Inferior parietal cortex (tissue), 1 donor: Measurements from ENCODE around the gene TIGD7.
"Not testable (repeated sequence)": the region's sequence is repeated elsewhere in the genome, so short reads cannot be mapped to it uniquely, and the experiment has no call there.

Source experiments
- DNase-seq: peaks from one replicate; pipeline ENCODE4 v3.0.0-alpha.2; 2016; ENCODE audit errors: extremely low spot score

TIGD7 gene

DNA sequence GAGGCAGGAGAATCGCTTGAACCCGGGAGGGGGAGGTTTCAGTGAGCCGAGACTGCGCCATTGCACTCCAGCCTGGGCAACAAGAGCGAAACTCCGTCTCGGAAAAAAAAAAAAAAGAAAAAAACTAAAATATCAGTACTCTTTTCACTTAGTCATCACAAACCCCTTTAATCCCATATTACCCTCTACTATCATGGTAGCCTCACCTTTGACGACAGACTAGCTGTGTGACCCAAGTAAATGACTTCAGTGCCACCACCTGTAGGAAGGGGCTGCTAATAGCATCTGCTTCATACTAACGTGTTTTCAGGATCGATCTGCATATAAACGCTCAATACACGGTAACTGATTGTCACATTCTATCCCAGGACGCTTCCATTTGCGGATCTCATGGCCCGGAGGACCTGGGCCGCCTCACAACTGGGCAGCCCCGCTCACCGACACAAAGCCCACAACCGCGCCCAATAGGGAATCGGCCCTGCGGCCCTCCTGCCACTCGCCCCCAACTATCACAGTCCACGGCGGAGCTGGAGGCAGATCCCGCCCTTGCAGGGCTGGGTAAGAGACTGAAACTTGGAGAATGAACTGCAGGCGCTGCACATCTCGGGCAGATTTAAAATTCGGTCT is 23.0 kb downstream of the TIGD7 start:
- DNase-seq, result no peak

DNA sequence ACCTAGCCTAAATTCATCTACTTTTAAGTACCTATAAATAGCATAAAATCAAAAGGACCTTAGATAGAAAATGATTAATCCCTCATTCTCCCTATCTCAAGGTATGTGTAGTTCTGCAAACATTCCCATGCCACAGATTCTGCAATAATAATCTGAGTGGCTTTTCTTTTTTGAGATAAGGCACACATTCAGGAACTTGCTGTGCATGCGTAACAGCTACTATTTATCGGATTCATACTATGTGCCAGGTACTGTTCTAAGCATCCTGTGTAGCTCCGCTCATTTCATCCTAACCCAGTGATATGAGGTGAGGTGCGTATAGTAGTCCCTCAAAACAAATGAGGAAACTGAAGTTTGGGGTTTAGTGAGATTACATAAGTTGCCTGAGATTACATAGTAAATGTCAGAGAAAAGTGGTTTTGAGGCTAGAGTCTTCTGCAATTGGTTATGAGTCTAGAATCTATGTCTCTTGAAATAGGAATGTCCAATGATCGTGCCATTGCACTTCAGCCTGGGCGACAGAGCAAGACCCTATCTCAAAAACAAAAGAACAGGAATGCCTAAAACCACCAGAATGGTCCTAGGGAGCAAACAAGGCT is 23.9 kb downstream of the TIGD7 start:
- no peak for DNase-seq

DNA sequence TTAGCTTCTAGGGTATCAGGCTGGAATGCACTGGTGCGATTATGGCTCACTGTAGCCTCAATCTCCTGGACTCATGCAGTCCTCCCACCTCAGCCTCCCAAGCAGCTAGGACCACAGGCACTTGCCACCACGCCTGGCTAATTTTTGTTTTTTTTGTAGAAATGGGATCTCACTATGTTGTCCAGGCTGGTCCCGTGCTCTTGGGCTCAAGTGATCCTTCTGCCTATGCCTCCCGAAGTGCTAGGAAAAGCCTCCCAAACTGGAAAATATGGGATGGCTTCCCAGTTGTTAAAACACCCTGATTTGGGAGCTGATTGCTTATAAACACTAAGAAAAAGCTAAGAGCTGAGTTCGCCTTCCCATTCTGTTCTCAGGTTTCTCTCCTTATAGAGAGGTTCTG is 28.6 kb downstream of the TIGD7 start:
- no peak for DNase-seq

DNA sequence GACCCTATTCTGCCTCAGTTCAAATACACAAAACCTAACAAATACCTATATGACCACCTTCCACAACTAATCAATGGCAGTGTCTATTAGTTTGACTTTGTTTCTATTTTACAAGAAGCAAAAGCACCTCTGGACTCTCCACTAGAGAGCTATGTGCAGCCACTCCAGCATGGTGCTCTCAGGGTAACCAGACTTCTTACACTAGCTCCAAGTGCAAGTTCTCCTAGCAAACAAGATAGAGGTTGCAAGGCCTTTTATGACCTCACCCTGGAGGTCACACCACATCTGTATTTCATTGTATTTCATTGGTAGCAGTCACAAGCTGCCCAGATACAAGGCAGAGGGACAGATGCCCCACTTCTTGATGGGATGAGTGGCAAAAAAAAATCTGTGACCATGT is 30.3 kb downstream of the TIGD7 start:
- no peak for DNase-seq

DNA sequence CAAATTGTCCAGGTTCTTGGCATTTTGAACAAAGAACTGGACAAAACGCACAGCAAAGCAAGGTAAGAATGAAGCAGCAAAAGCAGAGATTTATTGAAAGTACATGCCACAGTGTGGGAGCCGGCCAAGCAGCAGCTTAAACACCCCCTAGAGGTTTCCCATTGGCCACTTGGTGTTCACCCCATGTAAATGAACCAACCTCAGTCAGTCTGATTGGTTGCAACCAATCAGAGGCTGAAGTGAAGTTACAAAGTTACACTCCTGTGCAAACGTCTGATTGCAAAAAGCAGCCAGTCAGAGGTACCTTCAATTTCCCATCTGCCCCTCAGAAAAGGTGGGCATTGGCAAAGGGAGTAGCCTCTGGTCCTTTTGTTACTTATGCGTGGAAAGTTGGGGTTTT is 30.7 kb downstream of the TIGD7 start:
- DNase-seq, result no peak

DNA sequence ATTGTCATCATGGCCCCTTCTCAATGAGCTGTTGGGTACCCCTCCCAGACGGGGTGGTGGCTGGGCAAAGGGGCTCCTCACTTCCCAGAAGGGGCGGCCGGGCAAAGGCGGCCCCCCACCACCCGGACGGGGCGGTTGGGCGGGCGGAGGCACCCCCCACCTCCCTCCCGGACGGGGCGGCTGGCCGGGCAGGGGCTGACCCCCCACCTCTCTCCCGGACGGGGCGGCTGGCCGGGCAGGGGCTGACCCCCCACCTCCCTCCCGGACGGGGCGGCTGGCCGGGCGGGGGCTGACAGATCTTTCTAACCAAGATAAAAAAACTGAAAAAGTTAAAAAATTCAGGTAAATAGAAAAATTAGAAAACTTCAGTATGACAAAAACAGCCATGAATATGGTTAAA is 33.9 kb downstream of the TIGD7 start:
- DNase-seq, result not testable (repeated sequence)

DNA sequence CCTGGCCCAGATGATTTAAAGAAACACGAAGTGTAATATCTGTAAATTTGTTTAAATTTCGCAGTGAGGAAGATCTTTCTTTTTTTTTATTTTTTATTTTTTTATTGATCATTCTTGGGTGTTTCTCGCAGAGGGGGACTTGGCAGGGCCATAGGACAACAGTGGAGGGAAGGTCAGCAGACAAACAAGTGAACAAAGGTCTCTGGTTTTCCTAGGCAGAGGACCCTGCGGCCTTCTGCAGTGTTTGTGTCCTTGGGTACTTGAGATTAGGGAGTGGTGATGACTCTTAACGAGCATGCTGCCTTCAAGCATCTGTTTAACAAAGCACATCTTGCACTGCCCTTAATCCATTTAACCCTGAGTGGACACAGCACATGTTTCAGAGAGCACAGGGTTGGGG is 34.5 kb downstream of the TIGD7 start:
- not testable (repeated sequence) for DNase-seq

DNA sequence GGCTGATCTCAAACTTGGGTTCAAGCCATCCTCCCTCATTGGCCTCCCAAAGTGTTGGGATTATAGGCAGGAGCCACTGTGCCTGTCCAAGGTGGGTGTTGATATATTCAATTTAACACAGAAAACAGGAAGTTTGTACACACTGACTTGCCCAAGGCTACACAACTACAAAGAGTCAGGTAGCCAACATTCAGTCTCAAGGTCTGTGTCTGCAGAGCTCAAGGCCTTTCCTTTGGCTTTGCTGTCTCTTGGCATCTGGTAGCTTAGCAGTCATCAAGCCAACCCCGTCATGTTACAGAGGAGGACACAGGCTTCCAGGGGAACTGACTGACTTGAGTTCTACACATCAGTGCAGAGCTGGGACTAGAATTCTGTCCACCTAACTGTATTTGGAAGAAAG is 36.9 kb downstream of the TIGD7 start:
- DNase-seq, result no peak

DNA sequence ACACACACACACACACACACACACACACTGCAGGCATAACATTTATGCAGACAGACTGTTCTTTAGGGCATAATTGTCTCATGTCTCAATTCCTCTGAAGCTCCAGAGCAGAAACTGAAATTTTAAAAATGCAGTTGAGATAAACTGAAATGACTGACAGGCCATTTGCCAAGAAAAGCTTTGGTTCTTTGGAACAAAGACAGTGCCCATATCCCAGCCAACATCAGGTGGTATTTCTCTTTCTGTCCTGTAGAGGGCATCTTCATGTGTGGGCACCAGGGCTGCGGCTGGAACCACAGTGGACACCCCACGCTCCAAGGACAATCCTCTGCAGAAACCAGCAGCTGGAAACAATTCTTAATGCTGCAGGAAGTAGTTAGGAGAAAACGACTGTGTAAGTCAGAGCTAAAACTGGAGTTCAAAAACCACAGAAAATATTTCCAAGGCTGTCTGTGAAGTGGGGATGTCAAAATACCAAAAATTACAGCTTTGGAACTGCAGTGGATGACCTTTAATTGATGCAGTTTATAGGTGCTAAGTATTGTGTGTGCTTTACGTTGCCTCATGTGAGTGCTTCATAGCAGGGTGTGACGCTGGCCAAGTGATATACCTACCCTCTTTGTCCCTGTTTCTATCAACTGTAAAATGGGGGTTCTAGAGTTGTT is 38.2 kb downstream of the TIGD7 start:
- peak; percentile 32 for DNase-seq

DNA sequence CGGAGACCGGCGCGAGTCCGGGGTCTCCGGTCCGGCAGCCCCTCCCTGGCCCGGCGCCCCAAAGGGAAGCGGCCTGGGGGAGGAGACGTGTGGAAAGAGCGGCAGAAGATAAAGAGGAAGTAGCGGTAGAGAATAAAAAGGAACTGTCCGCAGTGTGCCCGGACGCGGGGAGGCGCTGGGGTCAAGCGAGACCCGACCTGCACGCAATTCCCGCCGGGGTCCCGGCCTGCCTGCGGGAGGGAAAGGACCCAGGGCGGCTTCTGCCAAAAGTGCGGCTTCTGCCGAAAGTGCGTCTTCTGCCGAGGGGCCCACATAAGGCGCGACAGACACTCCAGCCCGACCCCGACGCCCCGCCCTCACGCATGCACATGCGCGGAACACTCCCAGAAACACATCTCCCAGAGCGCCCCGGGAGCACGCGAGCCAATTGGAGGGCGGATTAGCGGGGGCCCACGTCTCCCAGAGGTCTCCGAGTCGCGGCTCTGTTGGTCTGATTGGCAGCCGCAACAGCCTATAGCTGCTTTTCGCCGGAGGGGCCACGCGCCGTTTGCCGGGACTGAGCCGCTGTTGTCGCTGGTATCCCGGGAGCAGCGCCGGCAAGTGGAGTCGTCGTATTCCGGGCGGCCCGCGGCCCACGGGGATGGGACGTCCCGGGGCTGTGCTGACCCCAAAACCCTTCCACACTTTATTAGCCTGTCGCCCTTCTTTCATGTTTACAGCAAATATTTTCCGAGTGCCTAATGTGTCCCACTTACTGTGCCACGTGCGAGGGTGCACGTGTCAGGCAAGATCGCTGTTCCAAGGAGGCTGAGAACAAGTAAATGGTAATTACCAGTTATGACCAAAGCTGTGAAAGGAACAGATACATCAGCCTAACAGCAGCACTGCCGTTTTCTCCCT is 40.8 kb downstream of the TIGD7 start:
- peak; percentile 98 for DNase-seq

DNA sequence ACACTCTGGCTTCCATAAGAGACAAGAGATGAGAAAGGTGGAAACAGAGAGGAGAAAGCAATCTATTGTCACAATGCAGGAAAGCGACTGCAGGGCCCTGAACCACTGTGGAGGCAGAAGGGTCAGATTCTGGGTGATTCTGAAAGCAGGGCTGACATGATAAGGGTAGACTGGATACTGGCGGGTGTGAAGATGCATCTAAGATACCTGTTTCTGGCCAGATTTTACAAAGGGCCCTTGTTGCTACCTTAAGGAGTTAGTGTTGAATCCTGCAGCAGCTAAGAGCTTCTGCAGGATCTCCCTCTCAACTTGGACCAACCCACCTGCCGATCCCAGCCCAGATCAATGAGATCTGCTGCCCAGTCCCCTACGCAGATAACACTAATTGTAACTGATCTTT is 42.7 kb downstream of the TIGD7 start:
- no peak for DNase-seq

DNA sequence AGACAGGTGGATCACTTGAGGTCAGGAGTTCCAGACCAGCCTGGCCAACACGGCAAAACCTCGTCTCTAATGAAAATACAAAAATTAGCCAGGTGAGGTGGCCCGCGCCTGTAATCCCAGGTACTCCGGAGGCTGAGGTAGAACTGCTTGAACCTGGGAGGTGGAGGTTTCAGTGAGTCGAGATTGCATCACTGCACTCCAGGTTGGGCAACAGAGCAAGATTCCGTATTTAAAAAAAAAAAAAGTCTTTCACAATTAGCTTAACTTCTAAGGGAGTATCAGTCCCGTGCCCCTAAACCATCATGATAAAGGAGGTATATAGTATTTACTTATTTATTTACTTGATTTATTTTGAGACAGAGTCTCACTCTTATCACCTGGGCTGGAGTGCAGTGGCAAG is 45.4 kb downstream of the TIGD7 start:
- no peak for DNase-seq

DNA sequence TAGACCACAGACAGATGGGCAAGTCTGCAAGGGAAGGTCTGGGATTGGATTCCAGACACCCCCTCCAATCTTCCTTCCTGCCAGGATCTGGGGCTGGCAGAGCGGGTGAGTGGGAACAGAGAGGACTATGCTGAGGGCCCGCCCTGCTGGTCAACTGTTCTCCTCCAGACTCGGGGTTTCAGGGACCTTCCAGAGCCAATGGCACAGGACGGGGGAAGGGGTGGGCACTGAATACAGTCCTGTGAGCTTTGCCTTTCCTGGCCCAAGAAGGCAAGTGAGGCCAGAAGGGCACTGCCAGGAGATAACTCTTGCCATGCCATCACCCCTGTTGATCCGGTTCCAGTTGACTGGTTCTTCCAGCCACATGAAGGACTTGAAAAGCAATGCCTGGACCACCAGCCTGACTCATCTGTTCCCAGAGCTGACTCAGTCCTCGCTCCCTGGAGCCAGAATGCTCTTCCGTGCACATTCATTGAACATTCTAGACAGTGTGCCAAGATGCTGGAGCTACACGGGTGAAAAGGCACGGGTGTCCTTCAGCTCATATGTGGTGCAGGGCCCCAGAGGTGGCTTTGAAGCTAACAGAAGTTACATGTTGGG is 48.3 kb downstream of the TIGD7 start:
- DNase-seq, result no peak

DNA sequence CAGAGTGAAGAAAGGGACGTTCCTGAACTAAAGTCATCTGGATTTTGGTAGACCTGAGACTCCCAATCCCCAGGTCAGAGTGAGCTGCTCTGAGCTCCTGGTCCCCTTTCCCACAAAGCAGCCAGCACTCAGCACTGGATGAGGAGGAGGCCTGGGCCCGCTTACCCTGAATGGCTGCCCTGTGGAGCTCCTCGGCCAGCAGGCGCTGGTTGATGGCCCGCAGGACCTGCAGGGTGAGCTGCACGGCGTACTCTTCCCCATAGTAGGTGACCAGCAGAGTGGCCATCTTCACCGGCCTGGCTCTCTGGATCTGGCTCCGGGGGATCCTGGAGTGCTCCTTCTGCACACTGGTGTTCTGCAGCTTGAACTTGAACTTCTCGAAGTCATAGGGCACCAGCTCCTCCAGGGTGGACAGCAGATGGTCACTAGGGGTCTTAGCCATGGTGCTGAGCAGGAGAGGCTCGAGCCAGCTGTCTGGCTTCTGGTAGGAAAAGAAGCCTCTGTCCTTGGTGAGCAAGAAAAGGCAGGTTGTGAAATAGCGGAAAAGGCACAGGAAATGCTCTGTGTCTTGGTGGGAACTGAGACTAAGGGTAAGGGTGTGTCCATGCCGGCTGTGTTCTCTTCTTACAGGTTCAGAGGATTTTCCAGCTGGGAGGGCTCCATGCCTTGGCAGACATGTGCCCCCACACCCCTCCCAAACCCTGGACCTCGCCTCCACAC is 48.9 kb downstream of the TIGD7 start, which contains the start of gene MEFV:
Gene MEFV (minus strand): TSS at position 488 of the 720 bp plus-strand sequence. CDS start 46 bp downstream, at position 442.
- no peak for DNase-seq

DNA sequence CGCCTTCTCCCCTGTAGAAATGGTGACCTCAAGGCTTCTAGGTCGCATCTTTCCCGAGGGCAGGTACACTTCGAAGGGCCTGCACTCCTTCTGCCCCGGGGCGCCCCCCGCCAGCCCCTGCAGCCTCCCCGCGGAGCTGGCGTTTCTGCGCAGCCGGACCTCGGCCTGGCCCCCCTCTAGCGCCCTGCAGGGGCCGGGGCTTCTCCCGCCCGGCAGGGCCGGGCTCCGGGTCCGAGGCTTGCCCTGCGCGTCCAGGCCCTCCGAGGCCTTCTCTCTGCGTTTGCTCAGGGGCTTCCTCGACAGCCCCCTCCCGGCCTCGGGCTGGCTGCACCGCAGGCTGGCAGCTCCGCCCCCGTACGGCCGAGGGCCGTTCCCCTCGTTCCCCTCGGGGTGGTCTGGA is 50.9 kb downstream of the TIGD7 start:
- no peak for DNase-seq

DNA sequence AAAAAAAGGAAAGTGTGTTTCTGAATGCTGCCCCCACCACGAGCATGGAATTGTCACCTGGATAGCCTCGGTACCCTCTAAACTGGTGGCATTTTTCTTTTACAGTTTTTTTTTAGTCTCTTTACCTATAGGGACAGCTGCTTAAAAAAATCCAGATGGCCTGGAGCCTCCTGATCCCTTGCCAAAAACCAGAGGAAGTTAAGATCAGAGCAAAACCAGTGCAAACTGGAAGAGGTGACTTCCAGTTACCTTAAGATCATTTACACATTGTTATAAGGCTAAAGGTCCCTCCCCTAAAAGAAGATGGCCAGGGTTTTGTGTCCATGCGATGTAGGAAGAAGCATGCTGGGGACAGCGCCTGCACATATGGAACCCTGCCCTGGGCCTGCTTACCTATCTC is 52.3 kb downstream of the TIGD7 start:
- no peak for DNase-seq

DNA sequence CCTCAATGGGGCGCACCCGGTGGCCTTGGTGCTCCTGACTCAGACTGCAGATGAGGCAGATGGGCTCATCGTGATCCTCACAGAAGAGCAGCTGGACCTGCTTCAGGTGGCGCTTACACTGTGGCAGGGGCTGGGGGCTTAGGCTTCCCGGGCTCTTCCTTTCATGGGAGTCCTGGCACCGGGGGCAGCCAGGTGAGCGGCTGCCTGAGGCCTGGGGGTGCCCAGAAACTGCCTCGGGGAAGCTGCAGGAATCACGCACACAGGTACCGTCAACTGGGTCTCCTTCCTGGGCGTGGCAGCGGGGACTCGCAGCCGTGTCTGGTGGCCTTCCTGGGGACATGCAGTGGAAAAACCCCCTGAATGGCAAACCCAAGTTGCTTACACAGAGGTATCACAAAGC is 55.8 kb downstream of the TIGD7 start:
- no peak for DNase-seq

DNA sequence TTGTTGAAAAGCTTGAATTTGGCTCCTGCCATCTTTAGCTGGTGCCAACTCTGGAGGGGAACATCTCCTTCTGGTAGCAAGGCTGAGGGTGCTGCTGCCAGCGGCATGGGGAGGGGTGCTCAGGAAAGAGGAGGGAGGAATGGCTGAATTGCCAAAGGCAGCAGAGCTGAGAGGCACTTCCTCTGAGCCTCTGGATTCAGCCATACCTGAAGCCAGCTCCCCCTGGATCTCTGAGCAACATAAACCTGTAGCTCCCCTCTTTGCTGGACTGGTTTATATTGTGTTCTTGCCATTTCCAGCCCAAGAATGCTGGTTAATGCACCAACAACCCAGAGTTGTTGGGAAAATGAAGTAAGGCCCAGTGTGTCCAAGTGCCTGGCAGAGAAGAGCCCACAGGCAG is 56.2 kb downstream of the TIGD7 start:
- DNase-seq, result no peak
